Left lung (tissue), 10 donors: Measurements from ENCODE around the gene MTHFD1L. TPM values are rescaled to one million over a fixed set of nuclear protein-coding genes. Genes with fewer than 3 reads are reported as not detected.

Experiments
- ATAC-seq: fragments of 200-7000 bp; cut with Tn5 transposase; one replicate; pipeline ENCODE4 v1.9.1; 2020; ENCODE audit warnings: moderate library complexity
- DNase-seq, 4 donors: peaks; one replicate each; pipeline ENCODE4 v3.0.0-alpha.2; 2013 to 2020
- H3K27ac ChIP-seq, 2 donors: fragments of 200-600 bp; sonication (generic) in 1 of 2; one replicate each; pipeline versions ENCODE4 v1.5.0 to v1.8.0; 2020 to 2021
- H3K27me3 ChIP-seq, 2 donors: fragments of 200-600 bp; sonication (generic) in 1 of 2; one replicate each; pipeline versions ENCODE4 v1.5.0 to v1.8.0; 2020 to 2021
- H3K36me3 ChIP-seq, 2 donors: fragments of 200-600 bp; sonication (generic) in 1 of 2; one replicate each; pipeline versions ENCODE4 v1.5.0 to v1.8.0; 2020 to 2021
- H3K4me1 ChIP-seq, 2 donors: fragments of 200-600 bp; one replicate each; pipeline ENCODE4 v1.8.0; 2021
- H3K4me3 ChIP-seq, 2 donors: fragments of 200-600 bp; sonication (generic) in 1 of 2; one replicate each; pipeline versions ENCODE4 v1.5.0 to v1.8.0; 2020 to 2021; ENCODE audit warnings: mild to moderate bottlenecking in 1 of 2
- H3K9me3 ChIP-seq, 2 donors: fragments of 200-600 bp; sonication (generic) in 1 of 2; one replicate each; pipeline versions ENCODE4 v1.5.0 to v1.8.0; 2020 to 2021
- intact Hi-C, 2 donors: fragments of 100-400 bp; cut with DNase I; formaldehyde crosslinking; loops; one replicate each; pipeline versions ENCODE4 v1.11.2 to v1.14.2; 2022
- polyA plus RNA-seq, 6 donors: library from polyadenylated mRNA; unstranded; fragments of 120-200 nt; gene quantifications; one replicate each; pipeline ENCODE4 v1.2.1, GENCODE V29; 2013; ENCODE audit not compliant: insufficient read length in 6 of 6
- total RNA-seq, 2 donors: library from RNA; stranded (reverse); fragmentation: NEBNext Ultra II Directional; extraction: Animal tissue kit (Norgen Biotek cat#: 25700); gene quantifications; one replicate each; pipeline ENCODE4 v1.2.1, GENCODE V29; 2021
- TF ChIP-seq, protein P1 (sequence below), 2 donors: fragments of 200-600 bp; sonication (generic) in 1 of 2; IDR thresholded peaks; one replicate each; pipeline versions ENCODE4 v1.5.0 to v1.8.0; 2021; ENCODE audit warnings: antibody characterized with exemption in 2 of 2
- donor health status: DM: no; HTN: yes; CAD: no.
- donor health status: DM: no; HTN: no; CAD: no.

MTHFD1L gene
- total and polyA plus RNA-seq, 8 donors = 11.9 to 38.2 (median 16.0) TPM

DNA sequence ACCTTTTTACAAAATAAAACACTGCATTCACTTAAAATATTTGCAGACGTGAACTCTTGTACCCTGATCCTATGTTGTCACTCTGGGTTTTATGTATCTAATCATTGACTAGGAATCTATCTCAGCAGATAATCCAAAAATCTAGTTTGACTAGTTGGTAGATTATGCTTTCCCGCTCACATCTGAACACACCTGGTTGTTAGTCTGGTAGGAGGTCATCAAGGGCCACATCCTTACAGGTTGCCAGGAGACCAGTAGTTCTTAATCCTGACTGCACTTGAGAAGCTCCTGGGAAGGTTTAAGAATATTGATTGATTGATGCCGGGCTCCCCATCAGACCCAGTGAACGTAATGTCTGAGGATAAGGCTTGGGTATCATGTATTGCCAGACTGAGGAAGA, 104.4 kb downstream of the MTHFD1L start:
- intact Hi-C loops = no loop called here
- Histone ChIP-seq H3K4me1 (no peaks in the 10 kb centered on the region), H3K36me3 (peaks cover 0 to 32% of the 10 kb centered on the region in 2 donors), H3K27ac (no peak overlapping the region), H3K4me3 (no peak overlapping the region), H3K27me3 (no peaks in the 10 kb centered on the region), H3K9me3 (no peaks in the 10 kb centered on the region)
- ATAC-seq = no peak
- TF ChIP-seq, protein P1, sequence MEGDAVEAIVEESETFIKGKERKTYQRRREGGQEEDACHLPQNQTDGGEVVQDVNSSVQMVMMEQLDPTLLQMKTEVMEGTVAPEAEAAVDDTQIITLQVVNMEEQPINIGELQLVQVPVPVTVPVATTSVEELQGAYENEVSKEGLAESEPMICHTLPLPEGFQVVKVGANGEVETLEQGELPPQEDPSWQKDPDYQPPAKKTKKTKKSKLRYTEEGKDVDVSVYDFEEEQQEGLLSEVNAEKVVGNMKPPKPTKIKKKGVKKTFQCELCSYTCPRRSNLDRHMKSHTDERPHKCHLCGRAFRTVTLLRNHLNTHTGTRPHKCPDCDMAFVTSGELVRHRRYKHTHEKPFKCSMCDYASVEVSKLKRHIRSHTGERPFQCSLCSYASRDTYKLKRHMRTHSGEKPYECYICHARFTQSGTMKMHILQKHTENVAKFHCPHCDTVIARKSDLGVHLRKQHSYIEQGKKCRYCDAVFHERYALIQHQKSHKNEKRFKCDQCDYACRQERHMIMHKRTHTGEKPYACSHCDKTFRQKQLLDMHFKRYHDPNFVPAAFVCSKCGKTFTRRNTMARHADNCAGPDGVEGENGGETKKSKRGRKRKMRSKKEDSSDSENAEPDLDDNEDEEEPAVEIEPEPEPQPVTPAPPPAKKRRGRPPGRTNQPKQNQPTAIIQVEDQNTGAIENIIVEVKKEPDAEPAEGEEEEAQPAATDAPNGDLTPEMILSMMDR (IDR thresholded peaks at IDR 0.05) = no peak
- DNase-seq = no peak

DNA sequence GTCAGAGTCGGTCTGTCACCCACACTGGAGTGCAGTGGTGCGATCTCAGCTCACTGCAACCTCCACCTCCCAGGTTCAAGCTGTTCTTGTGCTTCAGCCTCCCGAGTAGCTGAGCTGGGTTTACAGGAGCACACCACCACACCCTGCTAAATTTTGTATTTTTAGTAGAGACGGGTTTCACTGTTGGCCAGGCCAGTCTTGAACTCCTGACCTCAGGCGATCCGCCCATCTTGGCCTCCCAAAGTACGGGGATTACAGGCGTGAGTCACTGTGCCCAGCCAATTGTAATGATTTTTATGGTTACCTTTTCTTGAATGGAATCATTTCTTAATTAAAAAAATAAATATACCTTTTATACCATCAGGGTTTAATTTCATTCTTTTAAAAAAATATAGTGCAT, 105.7 kb downstream of the MTHFD1L start:
- H3K9me3 ChIP-seq = no peaks in the 10 kb centered on the region
- peaks cover 0 to 21% of the 10 kb centered on the region in 2 donors for H3K36me3 ChIP-seq
- no peak overlapping the region for H3K4me3 ChIP-seq
- H3K27me3 ChIP-seq = no peaks in the 10 kb centered on the region
- no peak for DNase-seq
- TF ChIP-seq, protein P1 (IDR thresholded peaks at IDR 0.05) = no peak
- no peak overlapping the region for H3K27ac ChIP-seq
- no peak for ATAC-seq
- H3K4me1 ChIP-seq = no peaks in the 10 kb centered on the region
- intact Hi-C loops = no loop called here

DNA sequence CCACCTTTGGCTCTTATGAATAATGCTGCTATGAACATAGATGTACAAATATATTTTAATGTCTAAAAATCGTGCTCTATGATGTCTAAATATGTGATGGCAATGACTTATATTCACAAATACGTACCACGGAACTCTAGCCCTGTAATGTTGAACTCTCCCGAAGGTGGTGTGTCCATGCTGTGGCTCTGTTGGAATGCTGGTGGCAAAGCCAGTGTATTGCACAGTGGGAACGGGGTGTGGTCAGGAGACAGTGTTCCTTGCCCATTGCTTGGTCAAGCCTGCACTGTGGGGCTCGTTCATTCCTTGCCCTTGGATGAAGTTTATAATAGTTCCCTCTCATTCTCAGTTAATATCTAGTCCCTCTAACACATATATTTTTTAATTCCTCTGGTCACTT, 109.6 kb downstream of the MTHFD1L start:
- no peak for DNase-seq
- no peaks in the 10 kb centered on the region for H3K4me1 ChIP-seq
- H3K27me3 ChIP-seq = no peaks in the 10 kb centered on the region
- intact Hi-C loops = no loop called here
- no peak overlapping the region for H3K4me3 ChIP-seq
- H3K36me3 ChIP-seq = peaks cover 0 to 19% of the 10 kb centered on the region in 2 donors
- TF ChIP-seq, protein P1 (IDR thresholded peaks at IDR 0.05) = no peak
- H3K27ac ChIP-seq = no peak overlapping the region
- ATAC-seq = no peak
- H3K9me3 ChIP-seq = no peaks in the 10 kb centered on the region

DNA sequence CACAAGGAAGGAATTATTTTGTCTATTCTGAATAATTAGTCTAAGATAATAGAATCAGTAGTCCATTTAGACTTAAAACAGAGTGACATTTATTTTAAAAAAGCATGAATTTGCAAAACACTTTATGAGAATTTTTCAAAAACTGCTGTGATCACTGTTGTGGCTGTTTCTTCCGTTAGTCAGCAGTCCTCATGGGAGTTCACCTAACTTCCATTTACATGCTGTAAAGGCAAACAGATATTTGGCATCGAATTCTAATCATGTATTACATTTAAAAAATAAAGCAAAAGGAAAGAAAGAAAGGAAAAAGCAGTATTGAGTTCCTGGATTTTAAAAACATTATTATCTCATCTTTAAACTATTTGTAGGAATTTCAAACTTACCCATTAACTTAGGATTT, 111.8 kb downstream of the MTHFD1L start:
- TF ChIP-seq, protein P1 (IDR thresholded peaks at IDR 0.05) = no peak
- H3K27me3 ChIP-seq = no peaks in the 10 kb centered on the region
- no peaks in the 10 kb centered on the region for H3K4me1 ChIP-seq
- DNase-seq = no peak
- H3K27ac ChIP-seq = no peak overlapping the region
- ATAC-seq = no peak
- intact Hi-C loops = no loop called here
- H3K9me3 ChIP-seq = no peaks in the 10 kb centered on the region
- no peak overlapping the region for H3K4me3 ChIP-seq
- peaks cover 0 to 12% of the 10 kb centered on the region in 2 donors for H3K36me3 ChIP-seq

DNA sequence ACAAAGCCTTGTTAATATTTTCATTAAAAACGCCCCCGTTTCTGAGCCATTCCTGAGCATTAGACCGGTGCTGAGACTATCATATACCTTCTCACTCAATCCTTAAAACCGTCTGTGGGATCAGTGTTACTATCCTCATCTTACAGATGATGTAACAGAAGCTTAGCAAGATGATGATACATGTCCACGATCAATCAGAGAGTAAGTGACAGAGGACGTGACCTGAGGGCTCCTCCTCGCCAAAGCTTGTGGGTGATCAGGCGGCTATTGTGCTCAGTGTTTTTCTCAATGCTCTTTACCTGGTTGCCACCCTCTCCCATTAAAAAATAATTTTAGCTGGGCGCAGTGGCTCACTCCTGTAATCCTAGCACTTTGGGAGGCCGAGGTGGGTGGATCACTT, 113.1 kb downstream of the MTHFD1L start:
- ATAC-seq (no peak), DNase-seq (no peak)
- TF ChIP-seq, protein P1 (IDR thresholded peaks at IDR 0.05) = no peak
- Histone ChIP-seq H3K27me3 (no peaks in the 10 kb centered on the region), H3K4me1 (no peaks in the 10 kb centered on the region), H3K27ac (no peak overlapping the region), H3K36me3 (peaks cover 0 to 11% of the 10 kb centered on the region in 2 donors), H3K9me3 (no peaks in the 10 kb centered on the region), H3K4me3 (no peak overlapping the region)
- intact Hi-C loops = no loop called here
